Endodermal cell (in vitro differentiated cells): Measurements from ENCODE around the gene ZFYVE16. TPM values are rescaled to one million over a fixed set of nuclear protein-coding genes. Genes with fewer than 3 reads are reported as not detected.

ENCODE experiments used
- DNase-seq: peaks from one replicate; pipeline ENCODE4 v3.0.0-alpha.2; 2017
- H3K27ac ChIP-seq: 2 replicates; pipeline ENCODE4 v1.5.1; 2013; ENCODE audit warnings: mild to moderate bottlenecking, low read depth, low read length, moderate library complexity
- H3K27me3 ChIP-seq: 2 replicates; pipeline ENCODE4 v1.6.1; 2013; ENCODE audit warnings: mild to moderate bottlenecking, low read length, moderate library complexity; ENCODE audit not compliant: insufficient read depth, control insufficient read depth, poor library complexity, severe bottlenecking
- H3K36me3 ChIP-seq: 2 replicates; pipeline ENCODE4 v1.7.0; 2013; ENCODE audit warnings: mild to moderate bottlenecking, low read length, moderate library complexity; ENCODE audit not compliant: control insufficient read depth, insufficient read depth
- H3K4me1 ChIP-seq: one replicate; pipeline ENCODE4 v1.7.0; 2013; ENCODE audit warnings: low read length; ENCODE audit not compliant: control insufficient read depth, insufficient read depth
- H3K4me3 ChIP-seq: 2 replicates; pipeline ENCODE4 v1.5.1; 2013; ENCODE audit warnings: mild to moderate bottlenecking, low read length, moderate library complexity
- H3K9ac ChIP-seq: 2 replicates; pipeline ENCODE4 v1.6.1; 2013; ENCODE audit warnings: mild to moderate bottlenecking, low read length, moderate library complexity; ENCODE audit not compliant: poor library complexity, severe bottlenecking; ENCODE audit errors: extremely low read depth
- H3K9me3 ChIP-seq: 2 replicates; pipeline ENCODE4 v1.6.1; 2013; ENCODE audit warnings: mild to moderate bottlenecking, low read length, moderate library complexity; ENCODE audit not compliant: control insufficient read depth
- H3K27ac Mint-ChIP-seq: 2 replicates; pipeline ENCODE4 v1.8.0; 2020; ENCODE audit warnings: mixed read lengths
- H3K27me3 Mint-ChIP-seq: 2 replicates; pipeline ENCODE4 v1.8.0; 2021; ENCODE audit warnings: mild to moderate bottlenecking, mixed read lengths; ENCODE audit not compliant: insufficient read depth
- H3K36me3 Mint-ChIP-seq: 2 replicates; pipeline ENCODE4 v1.8.0; 2020; ENCODE audit warnings: low read depth, mixed read lengths
- H3K4me1 Mint-ChIP-seq: 2 replicates; pipeline ENCODE4 v1.8.0; 2020; ENCODE audit warnings: mixed read lengths
- H3K4me3 Mint-ChIP-seq: 2 replicates; pipeline ENCODE4 v1.8.0; 2020; ENCODE audit warnings: mild to moderate bottlenecking, moderate library complexity, mixed read lengths
- H3K9me3 Mint-ChIP-seq: 2 replicates; pipeline ENCODE4 v1.8.0; 2020; ENCODE audit warnings: mild to moderate bottlenecking, mixed read lengths
- WGBS, 2 experiments: methylation state at CpG; one replicate each; pipeline versions ENCODE4 v1.1.5 to v1.1.7; 2013; ENCODE audit warnings: missing lambda C conversion rate in 2 of 2, mixed read lengths in 1 of 2; ENCODE audit not compliant: insufficient coverage in 1 of 2, insufficient read length in 1 of 2; 5-methylcytosine and 5-hydroxymethylcytosine counted together
- total RNA-seq, 2 donors: library from RNA; stranded (reverse); fragmentation: NEBNext Ultra II Directional in 1 of 2; extraction: Animal tissue kit (Norgen Biotek cat#: 25700) in 1 of 2; gene quantifications; 2 replicates in 1 of 2; 3 replicates in 1 of 2; pipeline ENCODE4 v1.2.1, GENCODE V29; 2021
- TF ChIP-seq, protein P1 (sequence below): fragments of 200-600 bp; sonication (generic); conservative IDR thresholded peaks from 2 replicates; pipeline ENCODE4 v1.5.0; 2021; ENCODE audit warnings: antibody characterized with exemption, mild to moderate bottlenecking

Gene ZFYVE16
- total RNA-seq, 2 donors from 2014 or later = 58.3 to 85.0 TPM

DNA sequence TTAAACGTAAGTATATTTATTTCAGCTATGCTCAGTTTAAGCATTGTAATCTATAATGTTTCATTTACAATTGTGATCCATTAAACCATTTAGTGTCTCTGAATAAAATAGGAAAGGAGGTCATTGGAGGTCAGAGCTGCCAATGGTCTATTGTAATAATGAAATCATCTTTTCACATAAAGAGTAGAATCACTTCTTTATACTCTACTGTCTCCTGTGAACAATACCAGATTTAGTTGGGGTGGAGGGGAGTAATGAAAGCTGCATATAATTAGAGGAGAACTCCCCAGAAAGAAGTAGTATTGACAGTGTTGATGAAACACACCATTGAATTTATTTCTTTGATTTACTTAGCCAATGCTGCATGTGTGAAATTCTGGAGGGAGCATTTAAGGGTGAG, 35.1 kb upstream of the ZFYVE16 start:
- Mint-ChIP-seq H3K4me3 (no peak overlapping the region), H3K4me1 (peaks cover 5% of the 10 kb centered on the region), H3K27ac (no peak overlapping the region), H3K27me3 (peaks cover 3% of the 10 kb centered on the region), H3K9me3 (peaks cover 17% of the 10 kb centered on the region), H3K36me3 (no peaks in the 10 kb centered on the region)
- H3K9ac ChIP-seq = no peak overlapping the region
- peaks cover 12% of the 10 kb centered on the region for H3K9me3 ChIP-seq
- no peaks in the 10 kb centered on the region for H3K4me1 ChIP-seq
- DNase-seq = no peak
- H3K27ac ChIP-seq = no peak overlapping the region
- no peak overlapping the region for H3K4me3 ChIP-seq
- TF ChIP-seq, protein P1, sequence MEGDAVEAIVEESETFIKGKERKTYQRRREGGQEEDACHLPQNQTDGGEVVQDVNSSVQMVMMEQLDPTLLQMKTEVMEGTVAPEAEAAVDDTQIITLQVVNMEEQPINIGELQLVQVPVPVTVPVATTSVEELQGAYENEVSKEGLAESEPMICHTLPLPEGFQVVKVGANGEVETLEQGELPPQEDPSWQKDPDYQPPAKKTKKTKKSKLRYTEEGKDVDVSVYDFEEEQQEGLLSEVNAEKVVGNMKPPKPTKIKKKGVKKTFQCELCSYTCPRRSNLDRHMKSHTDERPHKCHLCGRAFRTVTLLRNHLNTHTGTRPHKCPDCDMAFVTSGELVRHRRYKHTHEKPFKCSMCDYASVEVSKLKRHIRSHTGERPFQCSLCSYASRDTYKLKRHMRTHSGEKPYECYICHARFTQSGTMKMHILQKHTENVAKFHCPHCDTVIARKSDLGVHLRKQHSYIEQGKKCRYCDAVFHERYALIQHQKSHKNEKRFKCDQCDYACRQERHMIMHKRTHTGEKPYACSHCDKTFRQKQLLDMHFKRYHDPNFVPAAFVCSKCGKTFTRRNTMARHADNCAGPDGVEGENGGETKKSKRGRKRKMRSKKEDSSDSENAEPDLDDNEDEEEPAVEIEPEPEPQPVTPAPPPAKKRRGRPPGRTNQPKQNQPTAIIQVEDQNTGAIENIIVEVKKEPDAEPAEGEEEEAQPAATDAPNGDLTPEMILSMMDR = no peak
- no peaks in the 10 kb centered on the region for H3K36me3 ChIP-seq
- no peaks in the 10 kb centered on the region for H3K27me3 ChIP-seq
- no CpG with 5 or more reads among the region's 1 CpG for WGBS, 2 experiments

DNA sequence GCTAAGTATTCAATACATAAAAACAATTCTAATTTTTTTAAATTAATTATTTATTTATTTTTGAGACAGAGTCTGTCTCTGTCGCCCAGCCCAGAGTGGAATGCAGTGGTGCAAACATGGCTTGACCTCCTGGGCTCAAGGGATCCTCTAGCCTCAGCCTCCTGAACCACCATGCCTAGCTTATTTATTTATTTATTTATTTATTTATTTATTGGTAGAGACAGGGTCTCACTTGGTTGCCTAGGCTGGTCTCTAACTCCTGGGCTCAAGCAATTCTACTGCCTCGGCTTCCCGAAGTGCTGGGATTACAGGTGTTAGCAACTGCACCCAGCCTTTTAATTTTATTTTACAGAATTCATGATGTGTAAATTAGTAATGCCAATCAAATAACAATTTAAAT, 33.7 kb upstream of the ZFYVE16 start:
- H3K9me3 Mint-ChIP-seq = peaks cover 17% of the 10 kb centered on the region
- H3K27ac ChIP-seq = no peak overlapping the region
- whole genome bisulfite sequencing, 2 experiments = 86 to 100% methylated on average over 2 to 3 of the region's 3 CpGs
- peaks cover 12% of the 10 kb centered on the region for H3K9me3 ChIP-seq
- no peaks in the 10 kb centered on the region for H3K4me1 Mint-ChIP-seq
- H3K36me3 Mint-ChIP-seq = no peaks in the 10 kb centered on the region
- H3K27me3 ChIP-seq = no peaks in the 10 kb centered on the region
- H3K36me3 ChIP-seq = no peaks in the 10 kb centered on the region
- H3K9ac ChIP-seq = no peak overlapping the region
- H3K4me3 ChIP-seq = no peak overlapping the region
- H3K4me3 Mint-ChIP-seq = no peak overlapping the region
- DNase-seq = no peak
- no peaks in the 10 kb centered on the region for H3K4me1 ChIP-seq
- TF ChIP-seq, protein P1 = no peak
- peaks cover 3% of the 10 kb centered on the region for H3K27me3 Mint-ChIP-seq
- no peak overlapping the region for H3K27ac Mint-ChIP-seq

DNA sequence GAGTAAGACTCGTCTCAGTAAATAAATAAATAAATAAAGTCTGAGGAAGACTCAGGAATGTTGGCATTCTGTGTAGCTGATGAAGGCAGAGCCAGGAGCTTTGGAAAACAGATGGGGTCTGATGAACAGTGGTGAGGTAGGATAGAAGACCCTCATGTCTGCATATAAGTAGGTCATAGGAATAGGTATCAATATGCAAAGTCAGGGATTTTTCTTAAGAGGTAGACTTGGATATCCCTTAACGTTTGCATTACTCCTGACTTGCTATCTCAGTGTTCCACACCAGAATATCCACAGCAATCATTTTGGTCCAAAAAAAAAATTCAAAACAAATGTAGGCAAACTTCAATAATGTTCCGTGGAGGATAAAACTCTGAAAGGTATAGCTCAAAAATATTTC, 31.3 kb upstream of the ZFYVE16 start:
- no peaks in the 10 kb centered on the region for H3K36me3 ChIP-seq
- 88 to 90% methylated on average over 1 to 3 of the region's 3 CpGs for whole genome bisulfite sequencing, 2 experiments
- H3K9me3 ChIP-seq = peaks cover 8% of the 10 kb centered on the region
- no peak overlapping the region for H3K27ac Mint-ChIP-seq
- H3K4me1 ChIP-seq = no peaks in the 10 kb centered on the region
- no peaks in the 10 kb centered on the region for H3K27me3 ChIP-seq
- DNase-seq = no peak
- H3K36me3 Mint-ChIP-seq = no peaks in the 10 kb centered on the region
- no peaks in the 10 kb centered on the region for H3K4me1 Mint-ChIP-seq
- H3K27me3 Mint-ChIP-seq = peaks cover 3% of the 10 kb centered on the region
- H3K9me3 Mint-ChIP-seq = peaks cover 9% of the 10 kb centered on the region
- H3K4me3 ChIP-seq = no peak overlapping the region
- TF ChIP-seq, protein P1 = no peak
- no peak overlapping the region for H3K27ac ChIP-seq
- no peak overlapping the region for H3K4me3 Mint-ChIP-seq
- no peak overlapping the region for H3K9ac ChIP-seq
